GM12878 (cell line): Measurements from ENCODE around the gene EVI2B. TPM values are rescaled to one million over a fixed set of nuclear protein-coding genes. Genes with fewer than 3 reads are reported as not detected.

Experiments used
- BACH1 ChIP-seq: fragments of 450-650 bp; IDR thresholded peaks from 2 replicates; pipeline ENCODE4 v1.6.1; 2017; ENCODE audit warnings: mild to moderate bottlenecking, borderline replicate concordance
- CBFB ChIP-seq: IDR thresholded peaks from 2 replicates; pipeline ENCODE4 v1.6.1; 2016; ENCODE audit warnings: antibody characterized with exemption, low read depth
- CBX3 ChIP-seq: fragments of 200-600 bp; sonication (generic); IDR thresholded peaks from 2 replicates; pipeline ENCODE4 v1.6.1; 2016; ENCODE audit warnings: low read depth, borderline replicate concordance
- CBX5 ChIP-seq: sonication (generic); IDR thresholded peaks from 2 replicates; pipeline ENCODE4 v1.6.1; 2016; ENCODE audit warnings: low read depth, moderate library complexity, mild to moderate bottlenecking, inconsistent platforms
- CREB1 ChIP-seq: IDR thresholded peaks from 2 replicates; pipeline ENCODE4 v1.6.1; 2012; ENCODE audit warnings: low read depth, mild to moderate bottlenecking, inconsistent platforms
- CREM ChIP-seq: IDR thresholded peaks from 2 replicates; pipeline ENCODE4 v1.6.1; 2014; ENCODE audit warnings: antibody characterized with exemption, low read depth
- EED ChIP-seq: sonication (generic); IDR thresholded peaks from 2 replicates; pipeline ENCODE4 v1.6.1; 2016; ENCODE audit warnings: antibody characterized with exemption, low read depth
- EP300 ChIP-seq, 2 experiments: fragments of 150-350 bp in 1 of 2; IDR thresholded peaks; 2 replicates each; pipeline ENCODE4 v1.6.1; 2011 to 2012; ENCODE audit warnings: low read depth in 2 of 2, low read length in 2 of 2, borderline replicate concordance in 1 of 2, improper control_type of control experiment in 1 of 2, inconsistent platforms in 1 of 2; ENCODE audit not compliant: control insufficient read depth in 1 of 2
- HDAC6 ChIP-seq: fragments of 200-600 bp; sonication (generic); IDR thresholded peaks from one replicate; pipeline ENCODE4 v1.8.0; 2017; ENCODE audit warnings: antibody characterized with exemption; ENCODE audit not compliant: unreplicated experiment
- IKZF2 ChIP-seq, 2 experiments: fragments of 450-650 bp; IDR thresholded peaks; 2 replicates each; pipeline ENCODE4 v1.6.1; 2017; ENCODE audit warnings: mild to moderate bottlenecking in 2 of 2, moderate library complexity in 2 of 2
- MTA2 ChIP-seq: fragments of 450-650 bp; IDR thresholded peaks from 2 replicates; pipeline ENCODE4 v1.6.1; 2016; ENCODE audit warnings: low read depth, mild to moderate bottlenecking, moderate library complexity
- MTA3 ChIP-seq: IDR thresholded peaks from 2 replicates; pipeline ENCODE4 v1.6.1; 2012; ENCODE audit warnings: low read length, inconsistent platforms, borderline replicate concordance
- MXI1 ChIP-seq: fragments of 150-350 bp; IDR thresholded peaks from 2 replicates; pipeline ENCODE4 v1.6.1; 2011; ENCODE audit warnings: low read depth, mild to moderate bottlenecking, inconsistent platforms, low read length, improper control_type of control experiment
- NFIC ChIP-seq: IDR thresholded peaks from 2 replicates; pipeline ENCODE4 v1.6.1; 2012; ENCODE audit warnings: low read depth, mild to moderate bottlenecking, inconsistent platforms, low read length, moderate library complexity
- NFYB ChIP-seq: IDR thresholded peaks from 2 replicates; pipeline ENCODE4 v1.6.1; 2011; ENCODE audit warnings: low read depth, mild to moderate bottlenecking, low read length, improper control_type of control experiment, moderate library complexity; ENCODE audit not compliant: insufficient read depth
- PKNOX1 ChIP-seq: fragments of 450-650 bp; IDR thresholded peaks from 2 replicates; pipeline ENCODE4 v1.6.1; 2016; ENCODE audit warnings: mild to moderate bottlenecking
- PML ChIP-seq: IDR thresholded peaks from 2 replicates; pipeline ENCODE4 v1.6.1; 2012; ENCODE audit warnings: low read length, inconsistent platforms
- RAD21 ChIP-seq: IDR thresholded peaks from 2 replicates; pipeline ENCODE4 v1.6.1; 2011; ENCODE audit warnings: mild to moderate bottlenecking, low read depth, low read length, moderate library complexity; ENCODE audit not compliant: insufficient read depth
- SIN3A ChIP-seq: IDR thresholded peaks from 2 replicates; pipeline ENCODE4 v1.6.1; 2012; ENCODE audit warnings: low read depth, low read length, improper control_type of control experiment
- TAF1 ChIP-seq: IDR thresholded peaks from 2 replicates; pipeline ENCODE4 v1.6.1; 2011; ENCODE audit warnings: mild to moderate bottlenecking, low read depth, low read length, borderline replicate concordance
- ZBTB40 ChIP-seq: fragments of 450-650 bp; IDR thresholded peaks from 2 replicates; pipeline ENCODE4 v1.6.1; 2016; ENCODE audit warnings: mild to moderate bottlenecking, moderate library complexity, borderline replicate concordance
- ZNF384 ChIP-seq: IDR thresholded peaks from 2 replicates; pipeline ENCODE4 v1.6.1; 2012; ENCODE audit warnings: low read depth, mild to moderate bottlenecking, low read length, improper control_type of control experiment, borderline replicate concordance
- polyA plus RNA-seq, 11 experiments: library from polyadenylated mRNA; depleted of rRNA in 4 of 11; unstranded in 6 of 11; stranded (reverse) in 5 of 11; fragments of >200 nt; fragmentation: Nextera tagmentation in 4 of 11; fragmentation: Illumina TruSeq in 1 of 11; extraction: Ambion mirVana in 4 of 11; extraction: Trizol in 1 of 11; gene quantifications; 1 replicate in 1 of 11; 2 replicates in 10 of 11; pipeline versions ENCODE4 v1.2.1 to v1.2.3, GENCODE V29; 2011 to 2016; ENCODE audit warnings: inconsistent platforms in 2 of 11, missing spikeins in 2 of 11, low read depth in 1 of 11
- total RNA-seq, 4 experiments: library from RNA; depleted of rRNA in 3 of 4; stranded (reverse); fragments of >200 nt in 3 of 4; fragmentation: Illumina TruSeq in 1 of 4; extraction: Trizol in 1 of 4; gene quantifications; 2 replicates each; pipeline versions ENCODE4 v1.2.1 to v1.2.3, GENCODE V29; 2013 to 2021
- TF ChIP-seq, protein P1 (sequence below): IDR thresholded peaks from 2 replicates; pipeline ENCODE4 v1.6.1; 2011; ENCODE audit warnings: low read depth, low read length, improper control_type of control experiment, borderline replicate concordance

Gene EVI2B
- total and polyA plus RNA-seq, 10 of the 15 experiments (the other 5 are each of a cell fraction or from before 2014, with no cell fraction given): 26.2 to 195 (median 52.0) TPM

DNA sequence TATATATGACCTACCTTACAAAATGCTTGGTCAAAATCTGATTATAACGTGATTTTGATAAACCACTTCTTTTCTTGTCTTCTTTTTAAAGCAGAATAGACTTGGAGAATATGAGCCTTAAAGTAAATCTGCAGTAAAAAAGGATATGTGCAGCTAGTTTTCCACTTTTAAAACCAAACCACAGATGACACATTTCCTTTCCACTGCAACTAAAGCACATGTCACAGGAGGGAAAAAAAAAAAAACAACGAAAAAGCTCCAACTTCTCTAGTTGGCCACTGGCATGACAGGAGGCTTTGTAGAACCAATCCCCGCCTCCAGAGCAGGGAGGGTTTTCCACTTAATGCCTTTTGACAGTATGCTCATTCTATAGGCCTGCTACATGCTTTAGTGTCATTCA is 7.6 kb upstream of the EVI2B start, which contains the start of gene EVI2A (continued):
- peak; percentile 70; the same call in 1 of the 2 replicates for TF ChIP-seq NFIC
- peak; percentile 71; the same call in 1 of the 2 replicates for TF ChIP-seq NFYB
- TF ChIP-seq PML: 0 out of 2 replicates have a peak, but pooled peaks have one; percentile 33
- peak; percentile 54; the same call in 1 of the 2 replicates for TF ChIP-seq EED
- peak; percentile 94 for TF ChIP-seq ZNF384
- TF ChIP-seq EP300 (IDR thresholded peaks at IDR 0.05; ENCODE audit: borderline replicate concordance in 1 of 2, control insufficient read depth in 1 of 2, low read depth in 2 of 2, low read length in 2 of 2): peak in 1 of 2 experiments; percentile 31; a peak in 1 of 4 replicates
- no peak for TF ChIP-seq SIN3A
- TF ChIP-seq MXI1: peak; percentile 85; the same call in 1 of the 2 replicates
- TF ChIP-seq CREM: peak; percentile 62
- TF ChIP-seq CBX5: no peak
- TF ChIP-seq BACH1: no peak
- 0 out of 2 replicates have a peak, but pooled peaks have one; percentile 55 for TF ChIP-seq CBFB
- TF ChIP-seq MTA3: no peak
- TF ChIP-seq ZBTB40: no peak
- TF ChIP-seq HDAC6: no peak
- no peak for TF ChIP-seq RAD21
- TF ChIP-seq PKNOX1: peak; percentile 74
- peak; percentile 84 for TF ChIP-seq CREB1
- no peak for TF ChIP-seq TAF1
- no peak for TF ChIP-seq CBX3
- no peak for TF ChIP-seq MTA2
- peak in 1 of 2 experiments; percentile 25 for TF ChIP-seq IKZF2 (IDR thresholded peaks at IDR 0.05)
- TF ChIP-seq, protein P1, sequence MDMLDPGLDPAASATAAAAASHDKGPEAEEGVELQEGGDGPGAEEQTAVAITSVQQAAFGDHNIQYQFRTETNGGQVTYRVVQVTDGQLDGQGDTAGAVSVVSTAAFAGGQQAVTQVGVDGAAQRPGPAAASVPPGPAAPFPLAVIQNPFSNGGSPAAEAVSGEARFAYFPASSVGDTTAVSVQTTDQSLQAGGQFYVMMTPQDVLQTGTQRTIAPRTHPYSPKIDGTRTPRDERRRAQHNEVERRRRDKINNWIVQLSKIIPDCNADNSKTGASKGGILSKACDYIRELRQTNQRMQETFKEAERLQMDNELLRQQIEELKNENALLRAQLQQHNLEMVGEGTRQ: no peak
